K562 (cell line): ENCODE results near the gene MALAT1.

ENCODE experiments used
- BRCA1 ChIP-seq, 2 experiments: fragments of 450-650 bp in 1 of 2; sonication (generic) in 1 of 2; formaldehyde crosslinking in 1 of 2; IDR thresholded peaks; 2 replicates each; pipeline versions ENCODE4 v1.5.0 to v1.6.1; 2017 to 2020; ENCODE audit warnings: mild to moderate bottlenecking in 1 of 2, missing genetic modification reagents in 1 of 2
- CAMTA2 ChIP-seq: fragments of 250-450 bp; sonication (Bioruptor Pico); conservative IDR thresholded peaks from 2 replicates; pipeline ENCODE4 v1.5.1; 2022
- CTCF ChIP-seq, 3 experiments: IDR thresholded peaks in 2 of 3; conservative IDR thresholded peaks in 1 of 3; 2 replicates each; pipeline ENCODE4 v1.5.1; 2011 to 2012; ENCODE audit warnings: low read length in 3 of 3, mild to moderate bottlenecking in 3 of 3, control low read depth in 2 of 3, improper control_type of control experiment in 1 of 3, inconsistent platforms in 1 of 3, low read depth in 1 of 3, mixed read lengths in 1 of 3, moderate library complexity in 1 of 3; ENCODE audit not compliant: insufficient read depth in 2 of 3
- POLR2A ChIP-seq: fragments of 450-650 bp; conservative IDR thresholded peaks from 2 replicates; pipeline ENCODE4 v1.6.1; 2016
- RAD21 ChIP-seq, 2 experiments: fragments of 250-450 bp in 1 of 2; fragments of 450-650 bp in 1 of 2; sonication (Bioruptor Pico) in 1 of 2; formaldehyde crosslinking in 1 of 2; IDR thresholded peaks in 1 of 2; conservative IDR thresholded peaks in 1 of 2; 2 replicates each; pipeline versions ENCODE4 v1.4.0 to v1.8.0; 2020 to 2022; ENCODE audit warnings: mild to moderate bottlenecking in 2 of 2, moderate library complexity in 1 of 2
- TAF1 ChIP-seq: IDR thresholded peaks from 2 replicates; pipeline ENCODE4 v1.6.1; 2011; ENCODE audit warnings: mild to moderate bottlenecking, low read length, moderate library complexity; ENCODE audit not compliant: insufficient read depth, control insufficient read depth, severe bottlenecking; ENCODE audit errors: extremely low read depth

GRCh38 chr11:65503368-65503948 is 4.6 kb downstream of the MALAT1 start:
- no peak for TF ChIP-seq TAF1
- no peak for TF ChIP-seq POLR2A
- no peak for TF ChIP-seq CTCF (IDR thresholded peaks at IDR 0.05 in 2 of 3, conservative IDR thresholded peaks at IDR 0.05 in 1 of 3; ENCODE audit: insufficient read depth in 2 of 3, low read depth in 1 of 3, low read length in 3 of 3)
- no peak for TF ChIP-seq CAMTA2 (CRISPR knock-in tag)
- TF ChIP-seq BRCA1 (IDR thresholded peaks at IDR 0.05) = no peak
- TF ChIP-seq BRCA1 (CRISPR knock-in tag; IDR thresholded peaks at IDR 0.05) = no peak
- TF ChIP-seq RAD21 (CRISPR knock-in tag; conservative IDR thresholded peaks at IDR 0.05 in 1 of 2, IDR thresholded peaks at IDR 0.05 in 1 of 2) = no peak
